GM18873 (cell line): ENCODE data around the gene CD36.

Source experiments
- ATAC-seq: cut with Tn5 transposase; IDR thresholded peaks from one replicate; pipeline ENCODE4 v1.9.1; 2021; ENCODE audit warnings: mild to moderate bottlenecking, moderate library complexity, moderate number of reproducible peaks; ENCODE audit not compliant: unreplicated experiment, low FRiP score

CD36 gene

GRCh38 chr7:80623503-80624252 lies 14.8 kb upstream of the CD36 start:
- no peak for ATAC-seq

- ATAC-seq: no peak
Measured at GRCh38 chr7:80624763-80625162, 13.7 kb upstream of the CD36 start.

- no peak for ATAC-seq
Measured at GRCh38 chr7:80629023-80629422, 9.4 kb upstream of the CD36 start.

GRCh38 chr7:80630608-80631405 lies 7.6 kb upstream of the CD36 start:
- no peak for ATAC-seq

- ATAC-seq: no peak
Measured at GRCh38 chr7:80631421-80631820, 7.0 kb upstream of the CD36 start.

- ATAC-seq: no peak
Measured at GRCh38 chr7:80632139-80632538, 6.3 kb upstream of the CD36 start.

- no peak for ATAC-seq
Measured at GRCh38 chr7:80632819-80633218, 5.6 kb upstream of the CD36 start.

GRCh38 chr7:80634505-80634904 lies 3.9 kb upstream of the CD36 start:
- no peak for ATAC-seq

- ATAC-seq: no peak
Measured at GRCh38 chr7:80635533-80635932, 2.9 kb upstream of the CD36 start.

- no peak for ATAC-seq
Measured at GRCh38 chr7:80635998-80636397, 2.4 kb upstream of the CD36 start.

- no peak for ATAC-seq
Measured at GRCh38 chr7:80636709-80637108, 1.7 kb upstream of the CD36 start.

GRCh38 chr7:80637454-80637853 lies 988 bp upstream of the CD36 start:
- ATAC-seq: no peak

- no peak for ATAC-seq
Measured at GRCh38 chr7:80639011-80639410, 569 bp downstream of the CD36 start.

- no peak for ATAC-seq
Measured at GRCh38 chr7:80640846-80641245, 2.4 kb downstream of the CD36 start.

- no peak for ATAC-seq
Measured at GRCh38 chr7:80641548-80641947, 3.1 kb downstream of the CD36 start.

- ATAC-seq: no peak
Measured at GRCh38 chr7:80642871-80643270, 4.4 kb downstream of the CD36 start.

GRCh38 chr7:80643336-80643915 lies 5.0 kb downstream of the CD36 start:
- no peak for ATAC-seq

- no peak for ATAC-seq
Measured at GRCh38 chr7:80644054-80644453, 5.6 kb downstream of the CD36 start.

- ATAC-seq: no peak
Measured at GRCh38 chr7:80646083-80646865, 7.8 kb downstream of the CD36 start.

- no peak for ATAC-seq
Measured at GRCh38 chr7:80647436-80647835, 9.0 kb downstream of the CD36 start.
